A549 (cell line): ENCODE data around the gene POLDIP2. TPM values are rescaled to one million over a fixed set of nuclear protein-coding genes. Genes with fewer than 3 reads are reported as not detected.
A peak's percentile ranks its signal among the peaks of the same experiment; 100 is the strongest.

Source experiments
- ATAC-seq, 2 experiments: fragments of 200-7000 bp in 1 of 2; fragments of >200 bp in 1 of 2; cut with Nextera tagmentation in 1 of 2; cut with Tn5 transposase in 1 of 2; 3 replicates each; pipeline versions ENCODE4 v1.8.0 to v1.9.1; 2018 to 2020; ENCODE audit warnings: mild to moderate bottlenecking in 1 of 2, moderate library complexity in 1 of 2
- CTCF ChIA-PET: fragments of 300-600 bp; sonication (Branson Sonifier 250); formaldehyde crosslinking; extraction: SDS; loops from one replicate; lab custom pipeline; 2021; ENCODE audit warnings: antibody characterized with exemption, inconsistent platforms; lab: Yijun Ruan, JAX
- POLR2A ChIA-PET: fragments of 350-600 bp; formaldehyde crosslinking; extraction: SDS; loops from one replicate; lab custom pipeline; 2021; ENCODE audit warnings: antibody characterized with exemption, inconsistent platforms; lab: Yijun Ruan, JAX
- DNase-seq, 2 experiments: peaks; one replicate each; pipeline versions ENCODE4 v3.0.0 to v3.0.0-alpha.2; 2011 to 2016; ENCODE audit warnings: low read depth in 1 of 2, low spot score in 1 of 2
- FAIRE-seq: peaks from 2 replicates; lab custom pipeline; 2011; peaks lifted over from hg19 to GRCh38; lab: Jason Lieb, UNC
- H3K27ac ChIP-seq, 2 experiments: fragments of >200 bp; sonication (Bioruptor Twin); formaldehyde crosslinking; 3 replicates each; pipeline ENCODE4 v1.5.1; 2016 to 2017
- H3K4me1 ChIP-seq: fragments of >200 bp; sonication (Bioruptor Twin); formaldehyde crosslinking; 3 replicates; pipeline ENCODE4 v1.6.1; 2016
- H3K4me2 ChIP-seq: fragments of >200 bp; sonication (Bioruptor Twin); formaldehyde crosslinking; 3 replicates; pipeline ENCODE4 v1.6.1; 2016
- H3K4me3 ChIP-seq: fragments of >200 bp; sonication (Bioruptor Twin); formaldehyde crosslinking; 3 replicates; pipeline ENCODE4 v1.5.1; 2016
- H3K9me3 ChIP-seq: fragments of >200 bp; sonication (Bioruptor Twin); formaldehyde crosslinking; 3 replicates; pipeline ENCODE4 v1.6.1; 2016
- ATOH8 ChIP-seq: fragments of 250-450 bp; sonication (Bioruptor Pico); IDR thresholded peaks from 2 replicates; pipeline ENCODE4 v1.5.0; 2020; ENCODE audit warnings: low read depth, mild to moderate bottlenecking, moderate library complexity
- CTCF ChIP-seq: fragments of >200 bp; sonication (Bioruptor Twin); formaldehyde crosslinking; IDR thresholded peaks from 3 replicates; pipeline ENCODE4 v1.5.1; 2016
- E2F6 ChIP-seq: IDR thresholded peaks from 2 replicates; pipeline ENCODE4 v1.6.1; 2012; ENCODE audit warnings: low read depth, borderline replicate concordance
- EHMT2 ChIP-seq: fragments of 200-600 bp; sonication (generic); IDR thresholded peaks from 2 replicates; pipeline ENCODE4 v1.6.1; 2016; ENCODE audit warnings: antibody characterized with exemption, low read depth, mild to moderate bottlenecking, moderate library complexity
- ESRRA ChIP-seq: fragments of 150-350 bp; IDR thresholded peaks from 2 replicates; pipeline ENCODE4 v1.6.1; 2014; ENCODE audit warnings: mild to moderate bottlenecking, low read length, borderline replicate concordance
- FOSL2 ChIP-seq, 2 experiments: fragments of 450-650 bp in 1 of 2; fragments of >200 bp in 1 of 2; sonication (Bioruptor Twin) in 1 of 2; formaldehyde crosslinking; IDR thresholded peaks; 2 replicates each; pipeline versions ENCODE4 v1.5.0 to v1.6.1; 2016 to 2020; ENCODE audit warnings: mild to moderate bottlenecking in 1 of 2, moderate library complexity in 1 of 2
- HOXB13 ChIP-seq: fragments of 250-450 bp; sonication (Bioruptor Pico); IDR thresholded peaks from 2 replicates; pipeline ENCODE4 v1.5.0; 2020; ENCODE audit warnings: low read depth, mild to moderate bottlenecking, moderate library complexity
- HOXB5 ChIP-seq: fragments of 250-450 bp; sonication (Bioruptor Pico); IDR thresholded peaks from 2 replicates; pipeline ENCODE4 v1.5.0; 2020; ENCODE audit warnings: mild to moderate bottlenecking, moderate library complexity
- JUNB ChIP-seq: fragments of >200 bp; sonication (Bioruptor Twin); formaldehyde crosslinking; IDR thresholded peaks from 2 replicates; pipeline ENCODE4 v1.6.1; 2016
- MAFK ChIP-seq: fragments of 450-650 bp; IDR thresholded peaks from 2 replicates; pipeline ENCODE4 v1.6.1; 2014; ENCODE audit not compliant: partially characterized antibody
- MAZ ChIP-seq: fragments of 150-350 bp; IDR thresholded peaks from 2 replicates; pipeline ENCODE4 v1.6.1; 2014; ENCODE audit warnings: antibody characterized with exemption, low read depth, low read length, borderline replicate concordance
- MYC ChIP-seq: IDR thresholded peaks from 2 replicates; pipeline ENCODE4 v1.6.1; 2012; ENCODE audit warnings: mild to moderate bottlenecking, inconsistent platforms, low read length, improper control_type of control experiment, borderline replicate concordance
- NFE2L2 ChIP-seq: fragments of 150-350 bp; conservative IDR thresholded peaks from 2 replicates; pipeline ENCODE4 v1.6.1; 2014; ENCODE audit warnings: low read length
- NPAS2 ChIP-seq: fragments of 250-450 bp; sonication (Bioruptor Pico); IDR thresholded peaks from 2 replicates; pipeline ENCODE4 v1.8.0; 2022; ENCODE audit warnings: mild to moderate bottlenecking, moderate library complexity, borderline replicate concordance
- RCOR1 ChIP-seq: fragments of 150-350 bp; IDR thresholded peaks from 2 replicates; pipeline ENCODE4 v1.6.1; 2014; ENCODE audit warnings: antibody characterized with exemption, low read length, low read depth
- SMC3 ChIP-seq: fragments of >200 bp; sonication (Bioruptor Twin); formaldehyde crosslinking; IDR thresholded peaks from 3 replicates; pipeline ENCODE4 v1.6.1; 2018; ENCODE audit warnings: inconsistent platforms
- SREBF2 ChIP-seq: fragments of 450-650 bp; IDR thresholded peaks from 2 replicates; pipeline ENCODE4 v1.6.1; 2014; ENCODE audit warnings: mild to moderate bottlenecking, moderate library complexity
- TP53 ChIP-seq: fragments of 250-450 bp; sonication (Bioruptor Pico); IDR thresholded peaks from 2 replicates; pipeline ENCODE4 v1.5.0; 2021; ENCODE audit warnings: mild to moderate bottlenecking, moderate library complexity
- ZFP36 ChIP-seq: fragments of 450-650 bp; IDR thresholded peaks from 2 replicates; pipeline ENCODE4 v1.6.1; 2014; ENCODE audit warnings: borderline replicate concordance; ENCODE audit not compliant: partially characterized antibody
- WGBS: methylation state at CpG from one replicate; pipeline ENCODE4 v1.1.6; 2017; ENCODE audit errors: missing lambda C conversion rate; 5-methylcytosine and 5-hydroxymethylcytosine counted together
- polyA plus RNA-seq, 4 experiments: library from polyadenylated mRNA; depleted of rRNA in 3 of 4; stranded (reverse); fragments of >200 nt; fragmentation: RNase III in 1 of 4; extraction: RNeasy Plus Mini Kit Qiagen cat#74134 plus additional on column Dnase treatment in 1 of 4; gene quantifications; 2 replicates in 3 of 4; 3 replicates in 1 of 4; pipeline ENCODE4 v1.2.3, GENCODE V29; 2011 to 2017

Gene POLDIP2
- polyA plus RNA-seq, 2 of the 4 experiments (the other 2 are of a cell fraction), result 127 to 132 TPM

GRCh38 chr17:28315846-28316705 lies 41.3 kb downstream of the POLDIP2 start:
- POLR2A ChIA-PET, result no interaction called here
- Histone ChIP-seq H3K4me3 (no peak overlapping the region), H3K9me3 (no peaks in the 10 kb centered on the region), H3K4me2 (no peak overlapping the region), H3K4me1 (peaks cover 36% of the 10 kb centered on the region), H3K27ac (no peak overlapping the region)
- CTCF ChIA-PET, result interaction anchor here (1.0 to 2.6 kb wide), 3 partner anchors 12 to 85 kb away, joined by 3 to 10 read pairs (median 4); no protein-coding TSS in a partner anchor
- WGBS, result 81% methylated on average over 4 of the region's 4 CpGs
- ATAC-seq (no peak), FAIRE-seq (no peak), DNase-seq (no peak)
- no peak for TF ChIP-seq FOSL2 (IDR thresholded peaks at IDR 0.05)
- no peak for TF ChIP-seq FOSL2 (CRISPR knock-in tag; IDR thresholded peaks at IDR 0.05)
- TF ChIP-seq MAFK, result peak; percentile 81

GRCh38 chr17:28313841-28314240 lies 43.5 kb downstream of the POLDIP2 start:
- no peak overlapping the region for H3K4me3 ChIP-seq
- H3K9me3 ChIP-seq, result no peaks in the 10 kb centered on the region
- H3K27ac ChIP-seq, result no peak overlapping the region
- FAIRE-seq, result no peak
- no peak for TF ChIP-seq RCOR1
- no peak for TF ChIP-seq SREBF2
- TF ChIP-seq NFE2L2, result no peak
- TF ChIP-seq HOXB13 (CRISPR knock-in tag), result no peak
- no peak for TF ChIP-seq MAZ
- no peak for TF ChIP-seq SMC3
- TF ChIP-seq, all 56 proteins: peak for 0
- no peak for ATAC-seq
- 87% methylated on average over 2 of the region's 2 CpGs for WGBS
- POLR2A ChIA-PET, result interaction anchor here (0.8 kb wide), 1 partner anchor 22 kb away, joined by 3 read pairs; the partner anchor contains the start of genes IFT20 and TNFAIP1
- H3K4me2 ChIP-seq, result no peak overlapping the region
- CTCF ChIA-PET, result interaction anchor here (1.7 to 1.9 kb wide), 2 partner anchors 11 to 63 kb away, joined by 6 read pairs; no protein-coding TSS in a partner anchor
- peaks cover 22% of the 10 kb centered on the region for H3K4me1 ChIP-seq
- no peak for DNase-seq

GRCh38 chr17:28306954-28307401 lies 50.3 kb downstream of the POLDIP2 start:
- no peak overlapping the region for H3K4me2 ChIP-seq
- FAIRE-seq, result no peak
- POLR2A ChIA-PET, result no interaction called here
- no peak overlapping the region for H3K27ac ChIP-seq
- 94% methylated on average over 13 of the region's 38 CpGs for WGBS
- DNase-seq, result no peak
- no peak for ATAC-seq
- peaks cover 1% of the 10 kb centered on the region; the same call in 2 of the 3 replicates for H3K4me1 ChIP-seq
- CTCF ChIA-PET, result interaction anchor here (0.9 to 1.0 kb wide), 2 partner anchors 23 to 55 kb away, joined by 3 read pairs; no protein-coding TSS in a partner anchor
- H3K9me3 ChIP-seq, result no peaks in the 10 kb centered on the region
- TF ChIP-seq CTCF (no peak), E2F6 (no peak), HOXB5 (no peak), EHMT2 (no peak), TP53 (CRISPR knock-in tag) (no peak), NPAS2 (CRISPR knock-in tag) (no peak), JUNB (no peak), RCOR1 (no peak), NFE2L2 (no peak), ESRRA (no peak), MYC (no peak), ZFP36 (no peak), ATOH8 (CRISPR knock-in tag) (no peak)
- H3K4me3 ChIP-seq, result no peak overlapping the region
